ENCODE results near the gene TSPOAP1. TPM values are rescaled to one million over a fixed set of nuclear protein-coding genes. Genes with fewer than 3 reads are reported as not detected.

The TSPOAP1 gene
- total and polyA plus RNA-seq, 2 of the 13 experiments (the other 11 are each of a cell fraction or from before 2014, with no cell fraction given), result not detected

DNA sequence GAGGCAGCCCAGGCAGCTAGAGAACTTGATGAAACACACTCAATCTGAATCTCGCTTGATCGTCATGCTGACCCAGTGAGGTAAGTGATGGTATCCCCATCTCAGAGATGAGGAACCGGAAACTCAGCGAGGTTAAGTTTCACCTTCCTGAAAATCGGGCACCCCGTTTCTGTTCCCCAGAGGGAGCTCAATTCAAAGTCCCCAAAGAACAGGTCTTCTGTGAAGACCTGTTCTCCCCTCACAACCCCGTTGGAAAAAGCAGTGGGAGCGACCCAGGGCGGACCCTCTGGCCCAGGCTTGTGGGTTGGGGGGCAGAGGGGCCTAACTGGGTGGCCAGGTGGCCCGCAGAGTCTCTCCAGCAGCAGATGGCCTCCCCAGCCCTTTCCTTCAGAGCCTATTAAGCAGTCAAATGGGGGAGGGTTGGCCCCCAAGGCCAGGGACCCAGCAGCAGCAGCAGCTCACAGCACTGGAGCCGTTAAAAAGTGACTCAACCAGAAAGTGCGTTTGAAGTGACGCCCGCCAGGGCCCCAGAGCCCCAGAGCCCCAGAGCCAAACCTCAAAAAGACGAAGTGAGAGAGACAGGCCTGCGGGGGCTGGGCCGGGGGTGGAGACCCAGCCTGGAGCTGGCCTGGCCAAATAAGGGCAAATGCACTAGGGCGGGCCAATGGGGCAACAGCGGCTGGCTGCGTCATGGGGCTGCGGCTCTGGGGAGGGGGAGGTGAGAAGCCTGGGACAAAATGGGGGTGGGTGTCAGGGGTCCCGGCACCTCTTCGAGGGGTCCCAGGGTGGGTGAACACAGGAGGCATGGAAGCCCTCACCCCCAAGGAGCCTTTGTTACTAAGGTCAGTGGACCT, 9.2 kb upstream of the TSPOAP1 start (continued):
- TF ChIP-seq, protein P1, sequence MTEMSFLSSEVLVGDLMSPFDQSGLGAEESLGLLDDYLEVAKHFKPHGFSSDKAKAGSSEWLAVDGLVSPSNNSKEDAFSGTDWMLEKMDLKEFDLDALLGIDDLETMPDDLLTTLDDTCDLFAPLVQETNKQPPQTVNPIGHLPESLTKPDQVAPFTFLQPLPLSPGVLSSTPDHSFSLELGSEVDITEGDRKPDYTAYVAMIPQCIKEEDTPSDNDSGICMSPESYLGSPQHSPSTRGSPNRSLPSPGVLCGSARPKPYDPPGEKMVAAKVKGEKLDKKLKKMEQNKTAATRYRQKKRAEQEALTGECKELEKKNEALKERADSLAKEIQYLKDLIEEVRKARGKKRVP (CRISPR knock-in tag; IDR thresholded peaks at IDR 0.05), result no peak
- TF ChIP-seq SMARCE1 (IDR thresholded peaks at IDR 0.05; ENCODE audit: borderline replicate concordance) (no peak), FOXK2 (IDR thresholded peaks at IDR 0.05) (no peak), ZNF589 (CRISPR knock-in tag; conservative IDR thresholded peaks at IDR 0.05) (no peak), SPEN (CRISPR knock-in tag; IDR thresholded peaks at IDR 0.05; ENCODE audit: low read depth) (0 out of 2 replicates have a peak, but pooled peaks have one; percentile 17), PHF21A (CRISPR knock-in tag; IDR thresholded peaks at IDR 0.05) (no peak; the same call in 1 of the 2 replicates), WIZ (CRISPR knock-in tag; IDR thresholded peaks at IDR 0.05) (0 out of 2 replicates have a peak, but pooled peaks have one; percentile 53)
- TF ChIP-seq, protein P2, sequence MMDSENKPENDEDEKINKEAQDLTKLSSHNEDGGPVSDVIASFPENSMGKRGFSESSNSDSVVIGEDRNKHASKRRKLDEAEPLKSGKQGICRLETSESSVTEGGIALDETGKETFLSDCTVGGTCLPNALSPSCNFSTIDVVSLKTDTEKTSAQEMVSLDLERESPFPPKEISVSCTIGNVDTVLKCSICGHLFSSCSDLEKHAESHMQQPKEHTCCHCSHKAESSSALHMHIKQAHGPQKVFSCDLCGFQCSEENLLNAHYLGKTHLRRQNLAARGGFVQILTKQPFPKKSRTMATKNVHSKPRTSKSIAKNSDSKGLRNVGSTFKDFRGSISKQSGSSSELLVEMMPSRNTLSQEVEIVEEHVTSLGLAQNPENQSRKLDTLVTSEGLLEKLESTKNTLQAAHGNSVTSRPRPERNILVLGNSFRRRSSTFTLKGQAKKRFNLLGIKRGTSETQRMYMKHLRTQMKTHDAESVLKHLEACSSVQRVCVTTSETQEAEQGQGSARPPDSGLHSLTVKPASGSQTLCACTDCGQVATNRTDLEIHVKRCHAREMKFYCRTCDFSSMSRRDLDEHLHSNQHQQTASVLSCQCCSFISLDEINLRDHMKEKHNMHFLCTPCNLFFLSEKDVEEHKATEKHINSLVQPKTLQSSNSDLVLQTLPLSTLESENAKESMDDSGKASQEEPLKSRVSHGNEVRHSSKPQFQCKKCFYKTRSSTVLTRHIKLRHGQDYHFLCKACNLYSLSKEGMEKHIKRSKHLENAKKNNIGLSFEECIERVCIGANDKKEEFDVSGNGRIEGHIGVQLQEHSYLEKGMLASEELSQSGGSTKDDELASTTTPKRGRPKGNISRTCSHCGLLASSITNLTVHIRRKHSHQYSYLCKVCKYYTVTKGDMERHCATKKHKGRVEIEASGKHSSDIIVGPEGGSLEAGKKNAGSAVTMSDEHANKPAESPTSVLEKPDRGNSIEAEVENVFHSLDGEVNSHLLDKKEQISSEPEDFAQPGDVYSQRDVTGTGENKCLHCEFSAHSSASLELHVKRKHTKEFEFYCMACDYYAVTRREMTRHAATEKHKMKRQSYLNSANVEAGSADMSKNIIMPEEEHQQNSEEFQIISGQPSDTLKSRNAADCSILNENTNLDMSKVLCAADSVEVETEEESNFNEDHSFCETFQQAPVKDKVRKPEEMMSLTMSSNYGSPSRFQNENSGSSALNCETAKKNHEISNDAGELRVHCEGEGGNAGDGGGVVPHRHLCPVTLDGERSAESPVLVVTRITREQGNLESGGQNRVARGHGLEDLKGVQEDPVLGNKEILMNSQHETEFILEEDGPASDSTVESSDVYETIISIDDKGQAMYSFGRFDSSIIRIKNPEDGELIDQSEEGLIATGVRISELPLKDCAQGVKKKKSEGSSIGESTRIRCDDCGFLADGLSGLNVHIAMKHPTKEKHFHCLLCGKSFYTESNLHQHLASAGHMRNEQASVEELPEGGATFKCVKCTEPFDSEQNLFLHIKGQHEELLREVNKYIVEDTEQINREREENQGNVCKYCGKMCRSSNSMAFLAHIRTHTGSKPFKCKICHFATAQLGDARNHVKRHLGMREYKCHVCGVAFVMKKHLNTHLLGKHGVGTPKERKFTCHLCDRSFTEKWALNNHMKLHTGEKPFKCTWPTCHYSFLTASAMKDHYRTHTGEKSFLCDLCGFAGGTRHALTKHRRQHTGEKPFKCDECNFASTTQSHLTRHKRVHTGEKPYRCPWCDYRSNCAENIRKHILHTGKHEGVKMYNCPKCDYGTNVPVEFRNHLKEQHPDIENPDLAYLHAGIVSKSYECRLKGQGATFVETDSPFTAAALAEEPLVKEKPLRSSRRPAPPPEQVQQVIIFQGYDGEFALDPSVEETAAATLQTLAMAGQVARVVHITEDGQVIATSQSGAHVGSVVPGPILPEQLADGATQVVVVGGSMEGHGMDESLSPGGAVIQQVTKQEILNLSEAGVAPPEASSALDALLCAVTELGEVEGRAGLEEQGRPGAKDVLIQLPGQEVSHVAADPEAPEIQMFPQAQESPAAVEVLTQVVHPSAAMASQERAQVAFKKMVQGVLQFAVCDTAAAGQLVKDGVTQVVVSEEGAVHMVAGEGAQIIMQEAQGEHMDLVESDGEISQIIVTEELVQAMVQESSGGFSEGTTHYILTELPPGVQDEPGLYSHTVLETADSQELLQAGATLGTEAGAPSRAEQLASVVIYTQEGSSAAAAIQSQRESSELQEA (CRISPR knock-in tag; IDR thresholded peaks at IDR 0.05; ENCODE audit: not compliant biosample characterization), result no peak
- TF ChIP-seq, protein P3, sequence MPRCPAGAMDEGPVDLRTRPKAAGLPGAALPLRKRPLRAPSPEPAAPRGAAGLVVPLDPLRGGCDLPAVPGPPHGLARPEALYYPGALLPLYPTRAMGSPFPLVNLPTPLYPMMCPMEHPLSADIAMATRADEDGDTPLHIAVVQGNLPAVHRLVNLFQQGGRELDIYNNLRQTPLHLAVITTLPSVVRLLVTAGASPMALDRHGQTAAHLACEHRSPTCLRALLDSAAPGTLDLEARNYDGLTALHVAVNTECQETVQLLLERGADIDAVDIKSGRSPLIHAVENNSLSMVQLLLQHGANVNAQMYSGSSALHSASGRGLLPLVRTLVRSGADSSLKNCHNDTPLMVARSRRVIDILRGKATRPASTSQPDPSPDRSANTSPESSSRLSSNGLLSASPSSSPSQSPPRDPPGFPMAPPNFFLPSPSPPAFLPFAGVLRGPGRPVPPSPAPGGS (CRISPR knock-in tag; IDR thresholded peaks at IDR 0.05), result no peak

Data from HepG2 (cell line).